H1 (cell line): ENCODE results near the gene JMJD1C. TPM values are rescaled to one million over a fixed set of nuclear protein-coding genes. Genes with fewer than 3 reads are reported as not detected.

Experiments used
- CTCF ChIA-PET: fragments of 300-600 bp; sonication (Branson Sonifier 250); formaldehyde crosslinking; loops from one replicate; lab custom pipeline; 2021; ENCODE audit not compliant: partially characterized antibody; lab: Charles Lee
- POLR2A ChIA-PET: fragments of 300-600 bp; sonication (Branson Sonifier 250); formaldehyde crosslinking; loops from one replicate; lab custom pipeline; 2021; ENCODE audit warnings: inconsistent platforms; ENCODE audit not compliant: partially characterized antibody; lab: Charles Lee
- DNase-seq, 2 experiments: peaks; one replicate each; pipeline versions ENCODE4 v3.0.0 to v3.0.0-alpha.2; 2010 to 2022; ENCODE audit warnings: low spot score in 2 of 2, low read depth in 1 of 2, mixed read lengths in 1 of 2
- FAIRE-seq: peaks from 2 replicates; lab custom pipeline; 2011; peaks lifted over from hg19 to GRCh38; lab: Jason Lieb, UNC
- H2AFZ ChIP-seq: 2 replicates; pipeline ENCODE4 v1.8.1; 2012; ENCODE audit warnings: low read length, inconsistent platforms
- H2AK5ac ChIP-seq: 2 replicates; pipeline ENCODE4 v1.6.1; 2013; ENCODE audit warnings: low read depth, low read length
- H2BK120ac ChIP-seq: replicated peaks from 2 replicates; pipeline ENCODE3; 2013; ENCODE audit warnings: low read depth, low read length, inconsistent platforms
- H2BK12ac ChIP-seq: 2 replicates; pipeline ENCODE4 v1.6.1; 2013; ENCODE audit warnings: low read depth, low read length
- H2BK15ac ChIP-seq: 2 replicates; pipeline ENCODE4 v1.6.1; 2013; ENCODE audit warnings: low read length
- H2BK20ac ChIP-seq: 2 replicates; pipeline ENCODE4 v1.6.1; 2013; ENCODE audit warnings: low read length
- H2BK5ac ChIP-seq: 2 replicates; pipeline ENCODE4 v1.6.1; 2013; ENCODE audit warnings: low read depth, low read length
- H3K14ac ChIP-seq: 2 replicates; pipeline ENCODE4 v1.6.1; 2013; ENCODE audit warnings: inconsistent platforms; ENCODE audit not compliant: insufficient read length
- H3K18ac ChIP-seq: 2 replicates; pipeline ENCODE4 v1.6.1; 2013; ENCODE audit warnings: low read length; ENCODE audit errors: extremely low read depth
- H3K23ac ChIP-seq: 2 replicates; pipeline ENCODE4 v1.6.1; 2013; ENCODE audit warnings: inconsistent platforms; ENCODE audit not compliant: insufficient read length
- H3K23me2 ChIP-seq: 2 replicates; pipeline ENCODE4 v1.6.1; 2013; ENCODE audit warnings: low read depth, low read length
- H3K27ac ChIP-seq: 2 replicates; pipeline ENCODE4 v1.6.1; 2011; ENCODE audit warnings: low read depth, low read length, inconsistent platforms
- H3K27me3 ChIP-seq, 4 experiments: replicated peaks in 1 of 4; 1 replicate in 1 of 4; 2 replicates in 3 of 4; pipeline versions ENCODE4 v1.6.1 to v1.8.1; 2011 to 2013; ENCODE audit warnings: low read length in 3 of 4, mild to moderate bottlenecking in 3 of 4, inconsistent platforms in 2 of 4, mixed read lengths in 2 of 4, moderate library complexity in 1 of 4; ENCODE audit not compliant: control insufficient read depth in 3 of 4, insufficient read depth in 3 of 4; ENCODE audit errors: extremely low read depth in 1 of 4
- H3K36me3 ChIP-seq, 4 experiments: 2 replicates each; pipeline versions ENCODE4 v1.6.1 to v1.8.1; 2011 to 2013; ENCODE audit warnings: mild to moderate bottlenecking in 4 of 4, low read length in 3 of 4, moderate library complexity in 2 of 4, control low read depth in 1 of 4, inconsistent platforms in 1 of 4; ENCODE audit not compliant: insufficient read depth in 4 of 4, control insufficient read depth in 2 of 4
- H3K4ac ChIP-seq: replicated peaks from 2 replicates; pipeline ENCODE3; 2013; ENCODE audit warnings: low read length, low read depth, mixed read lengths, inconsistent platforms; ENCODE audit not compliant: insufficient read length
- H3K4me1 ChIP-seq, 4 experiments: replicated peaks in 1 of 4; 1 replicate in 1 of 4; 2 replicates in 3 of 4; pipeline versions ENCODE4 v1.6.1 to v1.8.1; 2011 to 2013; ENCODE audit warnings: low read length in 3 of 4, inconsistent platforms in 2 of 4, mixed read lengths in 1 of 4; ENCODE audit not compliant: insufficient read depth in 4 of 4, control insufficient read depth in 3 of 4
- H3K4me2 ChIP-seq, 2 experiments: 2 replicates each; pipeline versions ENCODE4 v1.6.1 to v1.8.1; 2011 to 2013; ENCODE audit warnings: low read depth in 2 of 2, low read length in 2 of 2, control low read depth in 1 of 2, inconsistent platforms in 1 of 2, mild to moderate bottlenecking in 1 of 2; ENCODE audit not compliant: insufficient read depth in 1 of 2
- H3K4me3 ChIP-seq, 4 experiments: fragments of 200-600, 300-600 bp in 1 of 4; sonication (generic), shearing (Covaris generic), sonication (Bioruptor Twin) in 1 of 4; 2 replicates each; pipeline versions ENCODE4 v1.5.1 to v1.8.1; 2011 to 2016; ENCODE audit warnings: low read length in 4 of 4, low read depth in 3 of 4, control low read depth in 2 of 4, inconsistent platforms in 2 of 4, mild to moderate bottlenecking in 2 of 4, mixed read lengths in 1 of 4, moderate library complexity in 1 of 4; ENCODE audit not compliant: insufficient read depth in 2 of 4; ENCODE audit errors: extremely low read depth in 1 of 4
- H3K56ac ChIP-seq: replicated peaks from 2 replicates; pipeline ENCODE3; 2013; ENCODE audit warnings: low read depth, mild to moderate bottlenecking, mixed read lengths, low read length, inconsistent platforms; ENCODE audit not compliant: insufficient read length
- H3K79me1 ChIP-seq: 2 replicates; pipeline ENCODE4 v1.6.1; 2013; ENCODE audit warnings: low read depth, low read length, control low read depth
- H3K79me2 ChIP-seq, 2 experiments: 2 replicates each; pipeline versions ENCODE4 v1.6.1 to v1.8.1; 2012 to 2013; ENCODE audit warnings: low read length in 2 of 2, mild to moderate bottlenecking in 2 of 2, inconsistent platforms in 1 of 2; ENCODE audit not compliant: insufficient read depth in 2 of 2, control insufficient read depth in 1 of 2
- H3K9ac ChIP-seq, 4 experiments: replicated peaks in 1 of 4; 1 replicate in 1 of 4; 2 replicates in 3 of 4; pipeline versions ENCODE4 v1.6.1 to v1.8.1; 2011 to 2013; ENCODE audit warnings: low read depth in 3 of 4, low read length in 3 of 4, control low read depth in 2 of 4, mild to moderate bottlenecking in 2 of 4, moderate library complexity in 2 of 4, inconsistent platforms in 1 of 4; ENCODE audit errors: extremely low read depth in 1 of 4
- H3K9me3 ChIP-seq, 2 experiments: 2 replicates each; pipeline versions ENCODE4 v1.6.1 to v1.8.1; 2012 to 2013; ENCODE audit warnings: mild to moderate bottlenecking in 2 of 2, moderate library complexity in 2 of 2, control low read depth in 1 of 2, inconsistent platforms in 1 of 2, low read depth in 1 of 2, low read length in 1 of 2, mixed read lengths in 1 of 2; ENCODE audit not compliant: insufficient read depth in 2 of 2
- H4K20me1 ChIP-seq, 2 experiments: replicated peaks in 1 of 2; 2 replicates each; pipeline versions ENCODE3 to v1.8.1; 2011 to 2013; ENCODE audit warnings: inconsistent platforms in 2 of 2, low read length in 2 of 2, mild to moderate bottlenecking in 1 of 2; ENCODE audit not compliant: insufficient read depth in 2 of 2, control insufficient read depth in 1 of 2
- H4K5ac ChIP-seq: 2 replicates; pipeline ENCODE4 v1.6.1; 2013; ENCODE audit warnings: low read length, low read depth, mixed read lengths, inconsistent platforms; ENCODE audit not compliant: insufficient read length
- H4K8ac ChIP-seq: 2 replicates; pipeline ENCODE4 v1.8.0; 2013; ENCODE audit warnings: mild to moderate bottlenecking, moderate library complexity, low read length, inconsistent platforms; ENCODE audit not compliant: insufficient read depth; ENCODE audit errors: extremely low read depth
- H4K91ac ChIP-seq: replicated peaks from 2 replicates; pipeline ENCODE3; 2013; ENCODE audit warnings: low read length, mixed read lengths, inconsistent platforms; ENCODE audit not compliant: insufficient read length
- SP4 ChIP-seq: IDR thresholded peaks from 2 replicates; pipeline ENCODE4 v1.6.1; 2012; ENCODE audit warnings: low read length, inconsistent platforms
- TAF7 ChIP-seq: optimal IDR thresholded peaks from 2 replicates; pipeline ENCODE3; 2011; ENCODE audit warnings: low read depth, mild to moderate bottlenecking, inconsistent platforms, low read length, moderate library complexity, borderline replicate concordance
- WGBS, 2 experiments: shearing (Covaris generic) in 1 of 2; methylation state at CpG; one replicate each; pipeline versions ENCODE4 v1.1.6 to v1.1.7; 2013 to 2015; ENCODE audit warnings: low lambda C conversion rate in 2 of 2, mixed read lengths in 2 of 2, inconsistent platforms in 1 of 2, low coverage in 1 of 2, missing lambda C conversion rate in 1 of 2; ENCODE audit not compliant: insufficient replicate concordance in 2 of 2, insufficient coverage in 1 of 2, insufficient read length in 1 of 2; ENCODE audit errors: extremely low coverage in 1 of 2, missing lambda C conversion rate in 1 of 2; 5-methylcytosine and 5-hydroxymethylcytosine counted together
- polyA plus RNA-seq, 7 experiments: library from polyadenylated mRNA; depleted of rRNA in 3 of 7; stranded (reverse) in 5 of 7; unstranded in 2 of 7; fragments of >200 nt in 5 of 7; fragments of 200-250 nt in 2 of 7; gene quantifications; 1 replicate in 5 of 7; 2 replicates in 1 of 7; 4 replicates in 1 of 7; pipeline versions ENCODE4 v1.2.1 to v1.2.3, GENCODE V29; 2011 to 2013; ENCODE audit warnings: missing spikeins in 2 of 7, mixed read lengths in 2 of 7
- total RNA-seq: library from RNA; stranded (reverse); fragmentation: NEBNext Ultra II Directional; extraction: Animal tissue kit (Norgen Biotek cat#: 25700); gene quantifications from 2 replicates; pipeline ENCODE4 v1.2.1, GENCODE V29; 2021
- TF ChIP-seq, protein P1 (sequence below): IDR thresholded peaks from 2 replicates; pipeline ENCODE4 v1.6.1; 2011; ENCODE audit warnings: low read length, improper control_type of control experiment

The JMJD1C gene
- total and polyA plus RNA-seq, 2 of the 8 experiments (the other 6 are each of a cell fraction or from before 2014, with no cell fraction given), result 54.5 to 210 TPM

DNA sequence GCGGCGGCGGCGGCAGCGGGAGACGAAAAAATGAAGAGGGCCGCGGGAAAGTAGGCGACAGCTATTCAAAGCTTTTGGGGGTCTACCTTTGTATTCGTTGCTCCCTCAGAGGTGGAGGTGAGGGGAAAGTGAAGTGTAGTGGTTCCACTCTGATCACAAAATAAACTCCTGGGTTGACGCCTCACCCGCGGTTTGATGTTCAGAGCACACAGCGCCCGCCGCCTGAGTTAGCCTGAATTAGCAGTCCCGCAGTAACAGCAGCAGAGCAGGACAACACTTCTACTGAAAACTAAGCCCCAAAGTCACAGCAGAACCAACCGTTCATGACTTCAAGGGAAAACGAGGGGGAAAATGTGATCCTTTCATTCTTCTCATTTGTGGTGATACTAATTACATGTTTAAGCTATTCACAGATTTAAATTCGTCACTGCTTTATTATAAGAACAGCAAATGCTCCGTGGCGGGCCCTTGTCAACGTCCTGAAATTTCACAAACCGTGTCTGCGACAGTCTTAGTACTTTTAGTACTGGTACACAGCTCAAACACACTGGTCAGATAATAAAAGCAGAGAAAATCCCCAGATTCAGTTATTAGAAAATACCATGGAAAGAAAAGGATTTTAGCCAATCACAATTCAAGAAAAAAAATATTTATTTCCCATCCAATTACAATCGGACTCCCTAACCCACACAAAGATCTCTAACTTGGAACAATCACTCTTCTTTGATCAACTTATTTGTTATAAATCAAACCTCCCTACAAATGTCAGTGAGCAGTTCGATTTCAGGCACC is 563 bp upstream of the JMJD1C start:
- POLR2A ChIA-PET, result interaction anchor here (1.1 to 2.7 kb wide), 8 partner anchors 9 to 199 kb away, joined by 3 to 13 read pairs (median 6); partner anchors contain the start of gene REEP3
- WGBS, 2 experiments, result 7 to 100% methylated on average over 1 to 27 of the region's 27 CpGs
- H4K91ac ChIP-seq, result no peak overlapping the region
- TF ChIP-seq TAF7, result no peak
- no peak for TF ChIP-seq SP4
- TF ChIP-seq, protein P1, sequence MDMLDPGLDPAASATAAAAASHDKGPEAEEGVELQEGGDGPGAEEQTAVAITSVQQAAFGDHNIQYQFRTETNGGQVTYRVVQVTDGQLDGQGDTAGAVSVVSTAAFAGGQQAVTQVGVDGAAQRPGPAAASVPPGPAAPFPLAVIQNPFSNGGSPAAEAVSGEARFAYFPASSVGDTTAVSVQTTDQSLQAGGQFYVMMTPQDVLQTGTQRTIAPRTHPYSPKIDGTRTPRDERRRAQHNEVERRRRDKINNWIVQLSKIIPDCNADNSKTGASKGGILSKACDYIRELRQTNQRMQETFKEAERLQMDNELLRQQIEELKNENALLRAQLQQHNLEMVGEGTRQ, result no peak

More for the DNA sequence above, 563 bp upstream of the JMJD1C start:
- Histone ChIP-seq H2AK5ac (no peak overlapping the region), H3K27me3 (no peaks in the 10 kb centered on the region), H3K79me2 (peaks cover 6 to 67% of the 10 kb centered on the region in 2 experiments; a peak in 3 of 4 replicates), H3K23me2 (peaks cover 8% of the 10 kb centered on the region), H3K14ac (no peak overlapping the region), H3K56ac (no peak overlapping the region), H3K23ac (no peak overlapping the region), H2BK5ac (no peak overlapping the region), H2BK15ac (no peak overlapping the region), H3K18ac (peak overlapping the region; percentile 4; the same call in 1 of the 2 replicates), H4K20me1 (peaks cover 0 to 2% of the 10 kb centered on the region in 2 experiments), H3K4me2 (peak overlapping the region; percentile 87 to 98), H2BK20ac (no peak overlapping the region), H3K36me3 (no peaks in the 10 kb centered on the region), H3K4me3 (peak overlapping the region; percentile 67 to 88 (median 85)), H3K79me1 (peaks cover 3% of the 10 kb centered on the region; the same call in 1 of the 2 replicates), H4K8ac (no peak overlapping the region), H3K9ac (peak overlapping the region; percentile 52 to 83 (median 62)), H3K27ac (no peak overlapping the region), H2BK12ac (no peak overlapping the region; the same call in 1 of the 2 replicates), H4K5ac (peak overlapping the region; percentile 71), H3K9me3 (no peaks in the 10 kb centered on the region), H2AFZ (no peak overlapping the region), H2BK120ac (no peak overlapping the region), H3K4ac (no peak overlapping the region), H3K4me1 (peaks cover 0 to 4% (median 0%) of the 10 kb centered on the region in 4 experiments; a peak in 2 of 7 replicates)
- no peak for DNase-seq
- CTCF ChIA-PET, result interaction anchor here (0.8 to 2.8 kb wide), 4 partner anchors 11 to 56 kb away, joined by 3 to 9 read pairs (median 4); partner anchors contain the start of gene REEP3
- peak; percentile 71 for FAIRE-seq
